ENCODE measurements around the gene SPRR1A.

DNA sequence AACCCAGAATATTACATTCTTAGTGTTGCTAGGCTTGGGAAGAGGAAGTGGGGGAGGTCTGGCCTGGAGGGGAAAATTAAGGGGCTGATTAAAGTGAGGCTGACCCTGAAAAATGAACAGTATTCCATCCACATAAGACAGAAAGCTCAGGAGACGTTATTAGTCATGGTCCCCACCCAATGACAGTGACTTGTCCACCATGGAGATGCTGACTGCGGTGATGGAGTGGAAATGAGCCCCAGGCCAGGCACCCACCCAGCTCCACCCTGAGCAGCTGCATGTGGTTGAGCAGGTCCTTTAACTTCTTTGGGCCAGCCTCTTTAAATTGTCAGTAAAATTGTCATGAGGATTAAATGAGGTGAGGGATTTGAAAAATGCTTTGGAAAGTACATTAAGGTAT, 14.8 kb upstream of the SPRR1A start:
- TF ChIP-seq POLR2A (IDR thresholded peaks at IDR 0.05) (no peak), CTCF (IDR thresholded peaks at IDR 0.05 in 4 of 5, conservative IDR thresholded peaks at IDR 0.05 in 1 of 5) (no peak)
